Omental fat pad (tissue), 4 donors: ENCODE measurements around the gene UBQLN1. TPM values are rescaled to one million over a fixed set of nuclear protein-coding genes. Genes with fewer than 3 reads are reported as not detected.
"Not testable (repeated sequence)": the region's sequence is repeated elsewhere in the genome, so short reads cannot be mapped to it uniquely, and the experiment has no call there.

Experiments
- ATAC-seq: fragments of 150-250 bp; one replicate; pipeline ENCODE4 v1.9.1; 2016; ENCODE audit warnings: mild to moderate bottlenecking, moderate library complexity; ENCODE audit not compliant: low FRiP score
- DNase-seq: peaks from one replicate; pipeline ENCODE4 v3.0.0-alpha.2; 2019; ENCODE audit warnings: low spot score
- CTCF ChIP-seq, 3 donors: fragments of 450-650 bp; IDR thresholded peaks; one replicate each; pipeline ENCODE4 v1.5.1; 2016 to 2017; ENCODE audit warnings: antibody characterized with exemption in 3 of 3, mild to moderate bottlenecking in 3 of 3, moderate library complexity in 2 of 3
- total RNA-seq, 4 donors: library from RNA; depleted of rRNA; stranded (reverse); fragments of >200 nt; gene quantifications; one replicate each; pipeline ENCODE4 v1.1.0, GENCODE V29; 2016

The UBQLN1 gene
- total RNA-seq, 4 donors from 2014 or later: 107 to 150 (median 121) TPM

GRCh38 chr9:83706676-83707517 is 861 bp downstream of the UBQLN1 start:
- DNase-seq (peak; percentile 27), ATAC-seq (peak; percentile 26)
- TF ChIP-seq CTCF (IDR thresholded peaks at IDR 0.05): no peak

GRCh38 chr9:83705219-83705651 is 2.5 kb downstream of the UBQLN1 start:
- ATAC-seq: not testable (repeated sequence)

GRCh38 chr9:83701769-83702168 is 6.0 kb downstream of the UBQLN1 start:
- DNase-seq: no peak
- peak; percentile 48 for ATAC-seq
- TF ChIP-seq CTCF (IDR thresholded peaks at IDR 0.05): no peak

More at GRCh38 chr9:83705219-83705651, 2.5 kb downstream of the UBQLN1 start:
- DNase-seq: not testable (repeated sequence)

DNA sequence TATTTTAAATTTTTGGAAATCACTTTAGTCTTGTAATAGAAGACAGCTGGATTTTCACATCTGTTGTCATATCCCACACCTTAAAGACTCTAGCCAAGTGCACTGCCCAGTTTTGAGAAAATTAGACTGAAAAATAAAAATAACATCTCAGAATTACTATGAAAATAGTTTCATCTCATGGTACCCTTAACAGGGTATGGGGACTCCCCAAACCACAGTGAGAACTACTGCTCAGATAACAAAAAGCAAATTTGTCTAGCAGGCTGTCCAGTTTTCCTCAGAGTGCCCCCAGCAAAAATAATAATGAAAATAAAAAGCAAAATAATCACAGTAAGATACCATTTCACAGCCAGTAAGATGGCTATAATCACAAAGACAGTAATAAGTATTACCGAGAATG is 6.5 kb downstream of the UBQLN1 start:
- DNase-seq (no peak), ATAC-seq (no peak)
- TF ChIP-seq CTCF (IDR thresholded peaks at IDR 0.05): no peak

GRCh38 chr9:83699615-83700014 is 8.1 kb downstream of the UBQLN1 start:
- DNase-seq (no peak), ATAC-seq (no peak)
- TF ChIP-seq CTCF (IDR thresholded peaks at IDR 0.05): no peak

GRCh38 chr9:83698976-83699585 is 8.7 kb downstream of the UBQLN1 start:
- ATAC-seq (no peak), DNase-seq (no peak)
- no peak for TF ChIP-seq CTCF (IDR thresholded peaks at IDR 0.05)

- DNase-seq: no peak
- no peak for ATAC-seq
- no peak for TF ChIP-seq CTCF (IDR thresholded peaks at IDR 0.05)
Observed at GRCh38 chr9:83691492-83691891, 16.3 kb downstream of the UBQLN1 start.
